HepG2 (cell line): Measurements from ENCODE around the gene ZDHHC6. TPM values are rescaled to one million over a fixed set of nuclear protein-coding genes. Genes with fewer than 3 reads are reported as not detected.

Experiments used
- AFF4 ChIP-seq: sonication (generic); formaldehyde crosslinking; IDR thresholded peaks from 2 replicates; pipeline ENCODE4 v1.4.0; 2020; ENCODE audit warnings: missing genetic modification reagents
- AGO1 ChIP-seq: fragments of 200-400 bp; formaldehyde crosslinking; IDR thresholded peaks from 2 replicates; pipeline ENCODE4 v1.6.1; 2017; ENCODE audit warnings: mild to moderate bottlenecking, low read depth, low read length, moderate library complexity; ENCODE audit not compliant: poor library complexity, severe bottlenecking
- AKNA ChIP-seq: sonication (generic); formaldehyde crosslinking; IDR thresholded peaks from 2 replicates; pipeline ENCODE4 v1.4.0; 2020; ENCODE audit warnings: missing genetic modification reagents, borderline replicate concordance
- BHLHE40 ChIP-seq: IDR thresholded peaks from 2 replicates; pipeline ENCODE4 v1.6.1; 2011; ENCODE audit warnings: low read length, improper control_type of control experiment
- BORCS8-MEF2B ChIP-seq: sonication (generic); formaldehyde crosslinking; IDR thresholded peaks from 2 replicates; pipeline ENCODE4 v1.8.0; 2022; ENCODE audit warnings: mild to moderate bottlenecking, missing genetic modification reagents
- CHCHD3 ChIP-seq: sonication (generic); formaldehyde crosslinking; IDR thresholded peaks from 2 replicates; pipeline ENCODE4 v1.8.0; 2022; ENCODE audit warnings: mild to moderate bottlenecking, missing genetic modification reagents, moderate library complexity
- HCFC1 ChIP-seq: fragments of 150-350 bp; IDR thresholded peaks from 2 replicates; pipeline ENCODE4 v1.6.1; 2014; ENCODE audit warnings: low read depth, low read length
- HMG20B ChIP-seq: conservative IDR thresholded peaks from 2 replicates; pipeline ENCODE4 v1.6.1; 2016; ENCODE audit warnings: missing genetic modification reagents, missing compliant biosample characterization
- HNRNPH1 ChIP-seq: fragments of 200-400 bp; formaldehyde crosslinking; optimal IDR thresholded peaks from 2 replicates; pipeline ENCODE3; 2017; ENCODE audit warnings: mild to moderate bottlenecking, low read depth, low read length
- HNRNPLL ChIP-seq: fragments of 200-400 bp; formaldehyde crosslinking; IDR thresholded peaks from 2 replicates; pipeline ENCODE4 v1.6.1; 2017; ENCODE audit warnings: mild to moderate bottlenecking, low read depth, low read length; ENCODE audit not compliant: poor library complexity, severe bottlenecking
- MAZ ChIP-seq, 2 experiments: sonication (generic) in 1 of 2; formaldehyde crosslinking in 1 of 2; IDR thresholded peaks; 2 replicates each; pipeline versions ENCODE4 v1.5.0 to v1.6.1; 2012 to 2020; ENCODE audit warnings: low read depth in 2 of 2, mild to moderate bottlenecking in 2 of 2, borderline replicate concordance in 1 of 2, improper control_type of control experiment in 1 of 2, low read length in 1 of 2, missing genetic modification reagents in 1 of 2, moderate library complexity in 1 of 2
- NFE2L2 ChIP-seq: fragments of 150-350 bp; IDR thresholded peaks from 2 replicates; pipeline ENCODE4 v1.6.1; 2014; ENCODE audit warnings: low read length
- PHB2 ChIP-seq: fragments of 450-650 bp; IDR thresholded peaks from 2 replicates; pipeline ENCODE4 v1.6.1; 2018; ENCODE audit not compliant: partially characterized antibody
- SAP130 ChIP-seq: IDR thresholded peaks from 2 replicates; pipeline ENCODE4 v1.6.1; 2016; ENCODE audit warnings: low read depth
- TBL1XR1 ChIP-seq: fragments of 150-350 bp; IDR thresholded peaks from 2 replicates; pipeline ENCODE4 v1.6.1; 2014; ENCODE audit warnings: borderline replicate concordance, low read length; ENCODE audit not compliant: partially characterized antibody
- TBP ChIP-seq: sonication (generic); formaldehyde crosslinking; IDR thresholded peaks from 2 replicates; pipeline ENCODE4 v1.5.0; 2020; ENCODE audit warnings: missing genetic modification reagents
- THRA ChIP-seq: sonication (generic); formaldehyde crosslinking; IDR thresholded peaks from 2 replicates; pipeline ENCODE4 v1.4.0; 2020; ENCODE audit warnings: missing genetic modification reagents, borderline replicate concordance
- ZNF557 ChIP-seq: sonication (generic); formaldehyde crosslinking; IDR thresholded peaks from 2 replicates; pipeline ENCODE4 v1.4.0; 2020; ENCODE audit warnings: missing genetic modification reagents
- polyA plus RNA-seq, 8 experiments: library from polyadenylated mRNA; depleted of rRNA in 3 of 8; stranded (reverse) in 7 of 8; unstranded in 1 of 8; fragments of >200 nt; fragmentation: Illumina TruSeq in 4 of 8; extraction: Trizol in 4 of 8; gene quantifications; 2 replicates each; pipeline versions ENCODE4 v1.2.1 to v1.2.3, GENCODE V29; 2011 to 2016; ENCODE audit warnings: low read depth in 4 of 8, missing spikeins in 1 of 8, mixed read lengths in 1 of 8; ENCODE audit not compliant: insufficient read depth in 1 of 8
- total RNA-seq, 5 experiments: library from RNA; depleted of rRNA; stranded (reverse); fragments of >200 nt; fragmentation: Illumina TruSeq; extraction: Trizol; gene quantifications; 2 replicates each; pipeline ENCODE4 v1.2.3, GENCODE V29; 2016; ENCODE audit warnings: low read depth in 1 of 5
- TF ChIP-seq, protein P1 (sequence below): sonication (generic); formaldehyde crosslinking; IDR thresholded peaks from 2 replicates; pipeline ENCODE4 v1.4.0; 2020; ENCODE audit warnings: missing genetic modification reagents; ENCODE audit errors: not compliant biosample characterization

The ZDHHC6 gene
- total and polyA plus RNA-seq, 2 of the 13 experiments (the other 11 are each of a cell fraction or from before 2014, with no cell fraction given), result 20.9 to 49.4 TPM

GRCh38 chr10:112394475-112394875 lies 52.2 kb downstream of the ZDHHC6 start (continued):
- TF ChIP-seq AFF4 (CRISPR knock-in tag), result no peak
- peak; percentile 82; the same call in 1 of the 2 replicates for TF ChIP-seq THRA (CRISPR knock-in tag)
- TF ChIP-seq, protein P1, sequence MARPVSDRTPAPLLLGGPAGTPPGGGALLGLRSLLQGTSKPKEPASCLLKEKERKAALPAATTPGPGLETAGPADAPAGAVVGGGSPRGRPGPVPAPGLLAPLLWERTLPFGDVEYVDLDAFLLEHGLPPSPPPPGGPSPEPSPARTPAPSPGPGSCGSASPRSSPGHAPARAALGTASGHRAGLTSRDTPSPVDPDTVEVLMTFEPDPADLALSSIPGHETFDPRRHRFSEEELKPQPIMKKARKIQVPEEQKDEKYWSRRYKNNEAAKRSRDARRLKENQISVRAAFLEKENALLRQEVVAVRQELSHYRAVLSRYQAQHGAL (CRISPR knock-in tag), result no peak
- TF ChIP-seq AGO1, result no peak
- TF ChIP-seq NFE2L2, result no peak
- no peak for TF ChIP-seq ZNF557 (CRISPR knock-in tag)
- peak; percentile 44; the same call in 1 of the 2 replicates for TF ChIP-seq BORCS8-MEF2B (CRISPR knock-in tag)
- TF ChIP-seq AKNA (CRISPR knock-in tag), result no peak
- TF ChIP-seq TBP, result no peak
- TF ChIP-seq PHB2, result no peak
- TF ChIP-seq SAP130 (CRISPR knock-in tag), result peak; percentile 89
- TF ChIP-seq TBL1XR1, result peak; percentile 77
- no peak for TF ChIP-seq HCFC1
- TF ChIP-seq HNRNPH1, result no peak
- no peak for TF ChIP-seq CHCHD3 (CRISPR knock-in tag)
- TF ChIP-seq HMG20B (CRISPR knock-in tag), result peak; percentile 85; the same call in 1 of the 2 replicates
- TF ChIP-seq MAZ (IDR thresholded peaks at IDR 0.05; ENCODE audit: borderline replicate concordance, low read depth, low read length), result no peak
- TF ChIP-seq MAZ (CRISPR knock-in tag; IDR thresholded peaks at IDR 0.05; ENCODE audit: low read depth), result no peak
- TF ChIP-seq BHLHE40, result peak; percentile 52; the same call in 1 of the 2 replicates
- no peak for TF ChIP-seq HNRNPLL
